WTC11 (cell line): ENCODE measurements around the gene NEK4. TPM values are rescaled to one million over a fixed set of nuclear protein-coding genes. Genes with fewer than 3 reads are reported as not detected.

ENCODE experiments used
- ATAC-seq: fragments of 200-7000 bp; cut with Tn5 transposase; 2 replicates; pipeline ENCODE4 v1.10.0; 2021; ENCODE audit warnings: mild to moderate bottlenecking, moderate library complexity
- CTCF ChIA-PET: fragments of 300-600 bp; sonication (Branson Sonifier 250); formaldehyde crosslinking; loops from one replicate; lab custom pipeline; 2021; ENCODE audit warnings: antibody characterized with exemption; lab: Charles Lee
- POLR2A ChIA-PET: fragments of 350-600 bp; sonication (Branson Sonifier 250); formaldehyde crosslinking; loops from one replicate; lab custom pipeline; 2021; ENCODE audit warnings: antibody characterized with exemption; lab: Charles Lee
- DNase-seq: peaks from one replicate; pipeline ENCODE4 v3.0.0; 2021; ENCODE audit warnings: low spot score
- H3K27ac Mint-ChIP-seq: 2 replicates; pipeline ENCODE4 v1.8.0; 2021; ENCODE audit warnings: mixed read lengths
- H3K27me3 Mint-ChIP-seq: 2 replicates; pipeline ENCODE4 v1.8.0; 2021; ENCODE audit warnings: low read depth, mild to moderate bottlenecking, moderate library complexity, mixed read lengths
- H3K36me3 Mint-ChIP-seq: 2 replicates; pipeline ENCODE4 v1.8.0; 2021; ENCODE audit warnings: mixed read lengths
- H3K4me1 Mint-ChIP-seq: 2 replicates; pipeline ENCODE4 v1.8.0; 2022; ENCODE audit warnings: mixed read lengths
- H3K4me3 Mint-ChIP-seq: 2 replicates; pipeline ENCODE4 v1.8.0; 2021; ENCODE audit warnings: mild to moderate bottlenecking, moderate library complexity, mixed read lengths
- H3K9me3 Mint-ChIP-seq: 2 replicates; pipeline ENCODE4 v1.8.0; 2021; ENCODE audit warnings: mixed read lengths
- AR ChIP-seq: fragments of 250-450 bp; sonication (Bioruptor Pico); IDR thresholded peaks from 2 replicates; pipeline ENCODE4 v1.9.0; 2021; ENCODE audit warnings: mild to moderate bottlenecking
- ATF2 ChIP-seq: sonication (generic); formaldehyde crosslinking; IDR thresholded peaks from 2 replicates; pipeline ENCODE4 v1.8.1; 2022; ENCODE audit warnings: low read depth, missing genetic modification reagents, borderline replicate concordance
- E2F5 ChIP-seq: sonication (generic); formaldehyde crosslinking; IDR thresholded peaks from 2 replicates; pipeline ENCODE4 v1.8.1; 2022; ENCODE audit warnings: mild to moderate bottlenecking, moderate library complexity, missing genetic modification reagents
- ETV6 ChIP-seq: sonication (generic); formaldehyde crosslinking; IDR thresholded peaks from 2 replicates; pipeline ENCODE4 v1.8.1; 2022; ENCODE audit warnings: mild to moderate bottlenecking, missing genetic modification reagents
- FOXK1 ChIP-seq: sonication (generic); formaldehyde crosslinking; IDR thresholded peaks from 2 replicates; pipeline ENCODE4 v1.8.0; 2022; ENCODE audit warnings: mild to moderate bottlenecking, moderate library complexity, missing genetic modification reagents
- IRF2 ChIP-seq: sonication (generic); formaldehyde crosslinking; IDR thresholded peaks from 2 replicates; pipeline ENCODE4 v1.8.0; 2022; ENCODE audit warnings: low read depth, missing genetic modification reagents, borderline replicate concordance
- KAT7 ChIP-seq: sonication (generic); formaldehyde crosslinking; IDR thresholded peaks from 2 replicates; pipeline ENCODE4 v1.8.1; 2023; ENCODE audit warnings: missing genetic modification reagents, mild to moderate bottlenecking, borderline replicate concordance
- MYBL2 ChIP-seq: sonication (generic); formaldehyde crosslinking; IDR thresholded peaks from 2 replicates; pipeline ENCODE4 v1.8.1; 2023; ENCODE audit warnings: mild to moderate bottlenecking, moderate library complexity, missing genetic modification reagents
- NFYB ChIP-seq: sonication (generic); formaldehyde crosslinking; conservative IDR thresholded peaks from 2 replicates; pipeline ENCODE4 v1.8.0; 2022; ENCODE audit warnings: low read depth, missing genetic modification reagents
- PRDM15 ChIP-seq: sonication (generic); formaldehyde crosslinking; IDR thresholded peaks from 2 replicates; pipeline ENCODE4 v1.8.0; 2022; ENCODE audit warnings: missing genetic modification reagents
- PREB ChIP-seq: sonication (generic); formaldehyde crosslinking; IDR thresholded peaks from 2 replicates; pipeline ENCODE4 v1.8.1; 2022; ENCODE audit warnings: mild to moderate bottlenecking, missing genetic modification reagents, moderate library complexity, borderline replicate concordance
- RELA ChIP-seq: sonication (generic); formaldehyde crosslinking; IDR thresholded peaks from 2 replicates; pipeline ENCODE4 v1.8.1; 2022; ENCODE audit warnings: missing genetic modification reagents, mild to moderate bottlenecking, borderline replicate concordance
- SMAD3 ChIP-seq: sonication (generic); formaldehyde crosslinking; IDR thresholded peaks from 2 replicates; pipeline ENCODE4 v1.8.0; 2022; ENCODE audit warnings: missing genetic modification reagents, mild to moderate bottlenecking, borderline replicate concordance
- SMAD4 ChIP-seq: sonication (generic); formaldehyde crosslinking; IDR thresholded peaks from 2 replicates; pipeline ENCODE4 v1.8.0; 2022; ENCODE audit warnings: mild to moderate bottlenecking, missing genetic modification reagents
- ZMAT4 ChIP-seq: fragments of 250-450 bp; sonication (Bioruptor Pico); IDR thresholded peaks from 2 replicates; pipeline ENCODE4 v1.9.0; 2021; ENCODE audit warnings: mild to moderate bottlenecking
- ZNF423 ChIP-seq: fragments of 250-450 bp; sonication (Bioruptor Pico); IDR thresholded peaks from 2 replicates; pipeline ENCODE4 v2.1.2; 2022; ENCODE audit warnings: mild to moderate bottlenecking, moderate library complexity
- ZNF532 ChIP-seq: fragments of 250-450 bp; sonication (Bioruptor Pico); IDR thresholded peaks from 2 replicates; pipeline ENCODE4 v1.9.0; 2021; ENCODE audit warnings: mild to moderate bottlenecking, borderline replicate concordance
- ZNF671 ChIP-seq: fragments of 250-450 bp; sonication (Bioruptor Pico); IDR thresholded peaks from 2 replicates; pipeline ENCODE4 v1.8.0; 2021; ENCODE audit warnings: mild to moderate bottlenecking
- ZSCAN18 ChIP-seq: fragments of 250-450 bp; sonication (Bioruptor Pico); IDR thresholded peaks from 2 replicates; pipeline ENCODE4 v2.1.2; 2022; ENCODE audit warnings: mild to moderate bottlenecking, moderate library complexity
- total RNA-seq: library from RNA; stranded (reverse); gene quantifications from 3 replicates; pipeline ENCODE4 v1.2.3, GENCODE V29; 2021

NEK4 gene
- total RNA-seq, 1 experiment from 2014 or later, result 31.4 TPM

- TF ChIP-seq ZMAT4 (CRISPR knock-in tag) (no peak), RELA (CRISPR knock-in tag) (no peak), ZSCAN18 (CRISPR knock-in tag) (no peak), MYBL2 (CRISPR knock-in tag) (no peak), ZNF671 (CRISPR knock-in tag) (no peak), PREB (no peak), NFYB (CRISPR knock-in tag) (no peak), FOXK1 (no peak), ETV6 (CRISPR knock-in tag) (no peak), IRF2 (CRISPR knock-in tag) (no peak), E2F5 (CRISPR knock-in tag) (no peak), PRDM15 (CRISPR knock-in tag) (no peak), AR (CRISPR knock-in tag) (no peak), ZNF532 (CRISPR knock-in tag) (no peak), ATF2 (CRISPR knock-in tag) (no peak), SMAD4 (CRISPR knock-in tag) (no peak), KAT7 (CRISPR knock-in tag) (no peak), ZNF423 (CRISPR knock-in tag) (no peak), SMAD3 (CRISPR knock-in tag) (no peak)
- TF ChIP-seq, all 79 proteins: peak for 0
- POLR2A ChIA-PET, result no interaction called here
- Mint-ChIP-seq H3K9me3 (no peaks in the 10 kb centered on the region), H3K27ac (no peak overlapping the region), H3K27me3 (no peaks in the 10 kb centered on the region; the same call in 1 of the 2 replicates), H3K4me3 (no peak overlapping the region), H3K4me1 (no peaks in the 10 kb centered on the region), H3K36me3 (no peaks in the 10 kb centered on the region)
- DNase-seq (no peak), ATAC-seq (no peak)
- CTCF ChIA-PET, result no interaction called here
These were observed 25.7 kb upstream of the NEK4 start for GRCh38 chr3:52796411-52796810.
